Fibroblast of skin of abdomen (primary cell): Measurements from ENCODE around the gene NR1H3.

Experiments used
- DNase-seq: peaks from one replicate; pipeline ENCODE4 v3.0.0-alpha.2; 2013

NR1H3 gene

GRCh38 chr11:47270331-47271271 lies 12.8 kb downstream of the NR1H3 start:
- peak; percentile 42 for DNase-seq

GRCh38 chr11:47271328-47271727 lies 13.5 kb downstream of the NR1H3 start:
- no peak for DNase-seq

- no peak for DNase-seq
These were observed 14.3 kb downstream of the NR1H3 start for GRCh38 chr11:47271961-47272661.

- DNase-seq, result no peak
These were observed 14.9 kb downstream of the NR1H3 start for GRCh38 chr11:47272706-47273105.

- DNase-seq, result no peak
These were observed 16.9 kb downstream of the NR1H3 start for GRCh38 chr11:47274495-47275235.

- DNase-seq, result no peak
These were observed 19.1 kb downstream of the NR1H3 start for GRCh38 chr11:47276923-47277322.

- DNase-seq, result no peak
These were observed 20.3 kb downstream of the NR1H3 start for GRCh38 chr11:47278058-47278457.

GRCh38 chr11:47278769-47279168 lies 21.0 kb downstream of the NR1H3 start:
- DNase-seq, result no peak

GRCh38 chr11:47280099-47280498 lies 22.3 kb downstream of the NR1H3 start:
- DNase-seq, result no peak

GRCh38 chr11:47280860-47281259 lies 23.1 kb downstream of the NR1H3 start:
- no peak for DNase-seq

GRCh38 chr11:47282462-47282861 lies 24.7 kb downstream of the NR1H3 start:
- no peak for DNase-seq

GRCh38 chr11:47284151-47284550 lies 26.4 kb downstream of the NR1H3 start:
- DNase-seq, result no peak

- DNase-seq, result no peak
These were observed 28.4 kb downstream of the NR1H3 start for GRCh38 chr11:47285969-47286770.

GRCh38 chr11:47288066-47288465 lies 30.3 kb downstream of the NR1H3 start:
- DNase-seq, result no peak

- DNase-seq, result no peak
These were observed 32.1 kb downstream of the NR1H3 start for GRCh38 chr11:47289856-47290255.

GRCh38 chr11:47295385-47295784 lies 37.6 kb downstream of the NR1H3 start:
- no peak for DNase-seq

GRCh38 chr11:47296045-47296444 lies 38.2 kb downstream of the NR1H3 start:
- DNase-seq, result no peak

- no peak for DNase-seq
These were observed 41.3 kb downstream of the NR1H3 start for GRCh38 chr11:47299078-47299477.

GRCh38 chr11:47302853-47303252 lies 45.1 kb downstream of the NR1H3 start:
- DNase-seq, result no peak

- DNase-seq, result no peak
These were observed 48.1 kb downstream of the NR1H3 start for GRCh38 chr11:47305734-47306483.

- DNase-seq, result no peak
These were observed 48.7 kb downstream of the NR1H3 start for GRCh38 chr11:47306484-47306844.
